Left forelimb (tissue), 1 donor: ENCODE results near the gene APBA3.
A peak's percentile ranks its signal among the peaks of the same experiment; 100 is the strongest.

Experiments
- DNase-seq: peaks from one replicate; pipeline ENCODE4 v3.0.0-alpha.2; 2018; ENCODE audit warnings: low spot score

Gene APBA3, protein sequence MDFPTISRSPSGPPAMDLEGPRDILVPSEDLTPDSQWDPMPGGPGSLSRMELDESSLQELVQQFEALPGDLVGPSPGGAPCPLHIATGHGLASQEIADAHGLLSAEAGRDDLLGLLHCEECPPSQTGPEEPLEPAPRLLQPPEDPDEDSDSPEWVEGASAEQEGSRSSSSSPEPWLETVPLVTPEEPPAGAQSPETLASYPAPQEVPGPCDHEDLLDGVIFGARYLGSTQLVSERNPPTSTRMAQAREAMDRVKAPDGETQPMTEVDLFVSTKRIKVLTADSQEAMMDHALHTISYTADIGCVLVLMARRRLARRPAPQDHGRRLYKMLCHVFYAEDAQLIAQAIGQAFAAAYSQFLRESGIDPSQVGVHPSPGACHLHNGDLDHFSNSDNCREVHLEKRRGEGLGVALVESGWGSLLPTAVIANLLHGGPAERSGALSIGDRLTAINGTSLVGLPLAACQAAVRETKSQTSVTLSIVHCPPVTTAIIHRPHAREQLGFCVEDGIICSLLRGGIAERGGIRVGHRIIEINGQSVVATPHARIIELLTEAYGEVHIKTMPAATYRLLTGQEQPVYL

DNA sequence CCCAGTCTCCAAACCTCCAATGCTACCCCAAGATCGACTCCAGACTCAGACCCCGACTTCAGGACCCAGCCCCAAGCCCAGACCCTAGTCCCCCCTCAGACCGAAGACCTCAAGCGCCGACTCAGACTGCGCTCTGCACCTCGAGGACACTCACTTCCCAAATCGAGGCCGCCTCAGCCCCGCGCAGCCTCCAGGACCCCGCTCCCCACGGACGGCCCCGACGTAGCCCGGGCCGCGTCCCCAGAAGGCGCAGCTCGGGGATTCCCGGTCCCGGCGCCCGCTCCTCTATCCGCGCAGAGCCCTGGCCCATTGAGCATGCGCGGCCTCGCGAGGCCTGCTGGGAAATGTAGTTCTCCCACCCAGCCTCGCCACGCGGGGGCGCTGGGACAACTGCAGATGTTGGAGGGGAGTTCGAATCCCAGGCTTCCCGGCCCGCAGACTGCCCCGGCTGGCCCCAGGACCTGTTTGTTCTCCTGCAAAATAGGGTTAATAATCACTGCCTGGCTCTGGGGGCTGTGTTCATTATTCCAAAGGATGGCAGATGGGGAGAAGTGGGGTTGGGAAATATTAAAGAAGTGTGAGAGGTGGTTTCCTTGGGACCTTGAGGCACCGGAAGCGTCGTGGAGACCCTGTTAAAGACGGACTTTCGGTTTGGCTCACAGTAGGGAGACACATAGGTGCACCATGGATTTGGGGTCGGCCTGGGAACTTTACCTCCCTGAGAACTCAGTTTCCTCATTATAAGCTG lies at the start of gene APBA3:
APBA3 (minus strand) TSS at position 311 of the 748 bp plus-strand sequence. CDS start 1,428 bp downstream, outside the sequence.
- DNase-seq: peak; percentile 94

DNA sequence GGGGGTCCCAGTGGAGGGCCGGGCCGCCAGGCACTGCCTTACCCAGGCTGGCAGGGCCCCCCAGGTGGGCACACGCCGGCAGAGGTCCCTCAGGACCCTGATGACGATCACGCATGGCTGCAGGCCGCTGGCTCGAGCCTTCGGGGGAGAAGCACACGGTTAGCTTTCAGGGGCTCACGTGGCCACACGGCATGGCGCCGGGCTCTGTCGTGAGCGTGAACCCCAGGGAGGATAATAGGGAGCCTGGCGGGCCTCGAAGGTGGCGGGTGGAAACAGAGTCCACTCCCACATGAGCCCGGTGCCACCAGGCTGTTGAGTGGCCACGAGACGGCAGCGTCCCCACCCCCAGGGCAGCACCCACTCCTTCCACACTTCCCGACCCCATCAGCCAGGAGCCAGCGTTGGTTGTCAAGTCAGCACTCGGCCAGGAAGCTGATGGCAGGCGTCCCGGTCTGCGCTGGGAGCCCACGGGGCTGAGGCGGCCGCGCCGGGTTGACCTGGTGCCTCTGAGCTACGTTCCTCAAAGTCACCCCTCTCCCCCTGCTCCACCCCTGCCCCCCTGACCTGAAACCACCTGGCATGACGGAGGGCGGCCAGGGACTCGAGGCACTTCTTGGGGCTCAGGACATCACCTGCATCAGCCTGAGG lies 49.3 kb upstream of the APBA3 start:
- DNase-seq: no peak

DNA sequence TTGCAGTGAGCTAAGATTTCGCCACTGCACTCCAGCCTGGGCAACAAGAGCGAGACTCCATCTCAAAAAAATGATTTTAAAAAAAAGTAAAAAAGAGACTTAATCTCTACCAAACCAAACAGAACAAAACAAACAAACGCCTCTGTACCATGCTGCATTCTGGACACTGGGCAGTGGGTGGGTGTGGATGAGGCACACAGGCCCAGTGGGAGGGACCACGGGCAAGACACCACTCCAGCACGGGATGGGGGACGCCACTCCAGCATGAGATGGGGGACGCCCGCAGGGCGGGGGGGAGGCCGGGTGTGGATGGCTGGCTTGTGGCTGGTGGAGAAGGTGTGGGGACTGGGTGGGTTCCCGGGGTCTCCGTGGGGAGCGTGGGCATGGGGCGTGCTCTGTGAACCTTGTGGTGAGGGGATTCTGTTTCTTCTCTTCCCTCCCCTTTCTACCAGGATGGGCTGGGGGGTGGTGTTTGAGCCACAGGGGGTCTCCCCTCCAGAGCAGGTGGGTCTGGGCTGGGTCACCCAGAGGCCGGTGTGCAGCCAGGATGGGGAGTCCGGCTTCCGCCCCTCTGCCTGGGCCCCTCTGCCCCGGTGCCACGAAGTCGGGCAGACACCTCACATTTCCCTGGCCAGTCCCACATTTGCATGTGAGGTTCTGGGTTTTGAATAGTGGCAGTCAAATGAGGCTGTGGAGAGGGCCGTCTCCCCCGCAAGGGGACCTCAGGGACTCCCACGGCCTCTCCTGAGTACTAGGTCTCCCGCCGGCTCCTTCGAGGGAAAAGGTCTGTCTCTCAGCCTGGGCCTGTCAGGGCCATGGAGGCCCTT lies 48.6 kb upstream of the APBA3 start:
- DNase-seq: no peak

DNA sequence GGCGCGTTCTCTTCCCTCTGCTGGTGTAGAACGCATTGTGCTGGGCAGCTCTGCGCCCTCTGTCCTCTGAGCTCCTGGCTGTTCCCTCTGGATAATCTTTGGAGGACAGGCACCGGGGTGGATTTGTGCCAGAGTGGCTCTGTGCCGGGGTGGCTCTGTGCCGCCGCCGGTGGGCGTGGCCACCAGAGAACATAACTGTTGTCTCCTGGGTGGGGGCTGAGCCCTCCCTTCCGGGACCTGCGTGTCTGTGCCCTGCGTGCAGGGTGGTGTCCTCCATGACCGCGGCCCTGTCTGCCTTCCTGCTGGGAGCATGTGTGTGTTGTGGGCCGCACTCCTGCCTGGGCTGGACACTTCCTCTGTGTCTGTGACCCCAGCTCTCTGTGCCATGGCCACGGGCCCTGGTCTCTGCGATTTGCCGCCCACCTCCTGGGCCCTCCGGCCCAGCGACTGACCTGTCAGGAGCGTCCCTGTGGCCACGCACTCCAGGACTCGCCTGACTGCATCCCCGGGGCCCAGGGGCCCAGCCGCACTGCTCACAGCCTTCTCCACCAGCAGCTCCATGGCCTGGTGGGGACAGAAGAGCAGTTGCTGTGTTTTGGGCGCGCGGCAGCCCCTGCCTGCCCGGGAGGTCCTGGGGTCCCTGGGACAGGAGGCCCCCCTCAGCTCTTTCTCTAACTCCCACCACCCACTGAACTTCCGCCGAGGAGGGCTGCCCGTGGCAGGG lies 47.1 kb upstream of the APBA3 start:
- no peak for DNase-seq

DNA sequence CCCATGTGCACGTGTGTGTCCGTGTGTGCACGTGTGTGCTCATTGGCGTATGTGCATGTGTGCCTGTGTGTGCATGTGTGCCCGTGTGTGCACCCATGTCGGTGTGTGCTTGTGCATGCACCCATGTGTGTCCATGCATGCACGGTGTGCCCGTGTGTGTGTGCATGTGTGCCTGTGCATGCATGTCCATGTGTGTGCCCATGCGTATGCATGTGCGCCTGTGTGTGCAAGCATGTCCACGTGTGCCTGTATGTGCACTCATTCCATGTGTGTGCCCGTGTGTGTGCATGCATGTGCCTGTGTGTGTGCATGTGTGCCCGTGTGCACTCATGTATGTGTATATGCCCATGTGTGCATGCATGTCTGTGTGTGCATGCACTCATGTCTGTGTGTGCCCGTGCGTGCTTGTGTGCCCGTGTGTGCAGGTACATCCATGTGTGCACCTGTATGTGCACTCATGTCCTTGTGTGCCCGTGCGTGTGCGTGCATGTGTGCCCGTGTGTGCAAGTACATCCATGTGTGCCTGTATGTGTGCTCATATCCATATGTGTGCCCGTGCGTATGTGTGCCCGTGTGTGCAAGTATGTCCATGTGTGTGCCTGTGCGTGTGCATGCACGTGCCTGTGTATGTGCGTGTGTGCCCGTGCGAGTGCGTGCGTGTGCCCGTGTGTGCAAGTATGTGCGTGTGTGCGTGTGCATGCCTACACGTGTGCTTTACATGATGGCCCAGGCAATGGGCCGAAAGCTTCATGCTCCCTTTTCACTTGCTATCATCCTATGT lies 46.3 kb upstream of the APBA3 start:
- no peak for DNase-seq

DNA sequence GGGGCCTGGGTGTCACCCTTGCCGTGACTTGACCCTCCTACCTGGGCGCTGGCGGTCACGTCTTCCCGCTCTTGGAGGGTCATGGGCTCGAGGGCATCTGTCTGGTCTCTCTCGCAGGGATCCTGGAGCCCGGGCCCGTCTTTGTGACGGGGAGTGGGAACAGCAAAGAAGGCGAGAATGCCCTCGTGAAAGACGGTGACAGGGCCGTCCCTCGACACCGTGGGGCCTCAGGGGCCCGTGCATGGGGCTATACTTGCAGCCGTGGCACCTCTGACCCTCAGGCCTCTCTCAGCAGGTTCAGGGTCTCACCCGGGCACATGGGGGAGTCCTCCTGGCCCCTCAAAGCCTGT lies 45.6 kb upstream of the APBA3 start:
- no peak for DNase-seq

DNA sequence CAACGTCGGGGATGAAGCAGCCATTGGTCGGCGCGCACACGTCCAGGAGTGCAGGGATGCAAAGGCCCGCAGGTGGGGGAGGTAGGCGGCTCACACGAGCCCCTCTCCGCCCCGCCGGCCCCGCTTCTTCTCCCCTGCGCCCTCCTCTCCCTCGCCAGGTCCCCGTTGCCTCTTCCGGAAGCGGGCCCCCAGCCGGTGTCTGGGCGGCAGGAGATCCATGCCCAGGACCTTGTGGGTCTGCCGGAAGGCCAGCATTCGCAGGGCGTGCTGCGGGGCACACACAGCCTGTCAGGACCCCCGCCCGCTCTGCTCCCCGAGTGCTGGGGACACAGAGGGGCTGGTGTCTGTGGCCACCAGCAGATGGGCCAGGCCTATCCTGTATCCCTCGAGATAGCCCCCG lies 44.4 kb upstream of the APBA3 start:
- DNase-seq: no peak

DNA sequence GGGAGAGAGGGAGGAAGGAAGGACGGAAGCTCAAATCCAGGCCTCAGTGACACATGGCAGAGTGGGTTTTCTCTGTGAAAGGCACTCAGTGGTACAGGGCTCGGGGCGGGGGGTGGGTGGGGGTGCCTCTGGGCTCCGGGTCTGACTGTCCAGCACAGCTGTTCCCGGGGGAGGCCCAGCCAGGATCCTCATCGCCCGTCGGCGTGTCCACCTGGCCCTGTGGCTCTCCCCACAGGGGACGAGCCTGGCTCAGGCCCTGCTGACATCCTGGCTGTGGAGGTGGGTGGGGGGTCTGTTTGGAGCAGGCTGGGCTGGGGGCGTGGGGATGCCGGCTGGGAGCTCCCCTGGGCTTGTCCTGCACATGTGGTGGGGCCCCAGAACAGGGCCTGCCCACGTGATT lies 42.9 kb upstream of the APBA3 start:
- no peak for DNase-seq

DNA sequence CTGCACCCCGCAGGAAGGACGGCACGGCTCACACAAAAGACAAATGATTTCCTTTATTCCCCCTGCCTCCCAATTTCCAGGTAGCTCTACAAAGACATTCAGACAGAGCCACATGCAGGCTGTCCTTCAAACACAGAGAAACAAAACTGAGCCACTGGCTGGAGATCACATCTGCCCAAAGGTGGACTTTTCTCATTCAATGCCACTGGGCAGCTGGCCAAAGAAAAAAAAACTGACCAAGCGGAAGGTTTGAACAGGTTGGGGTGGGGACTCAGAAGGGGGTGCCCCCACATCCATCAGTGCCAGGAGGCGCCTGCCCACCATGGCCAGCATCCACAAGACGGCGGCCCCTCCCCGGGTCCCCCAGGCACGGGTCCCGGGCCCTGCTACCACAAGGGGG lies 42.5 kb upstream of the APBA3 start:
- no peak for DNase-seq

DNA sequence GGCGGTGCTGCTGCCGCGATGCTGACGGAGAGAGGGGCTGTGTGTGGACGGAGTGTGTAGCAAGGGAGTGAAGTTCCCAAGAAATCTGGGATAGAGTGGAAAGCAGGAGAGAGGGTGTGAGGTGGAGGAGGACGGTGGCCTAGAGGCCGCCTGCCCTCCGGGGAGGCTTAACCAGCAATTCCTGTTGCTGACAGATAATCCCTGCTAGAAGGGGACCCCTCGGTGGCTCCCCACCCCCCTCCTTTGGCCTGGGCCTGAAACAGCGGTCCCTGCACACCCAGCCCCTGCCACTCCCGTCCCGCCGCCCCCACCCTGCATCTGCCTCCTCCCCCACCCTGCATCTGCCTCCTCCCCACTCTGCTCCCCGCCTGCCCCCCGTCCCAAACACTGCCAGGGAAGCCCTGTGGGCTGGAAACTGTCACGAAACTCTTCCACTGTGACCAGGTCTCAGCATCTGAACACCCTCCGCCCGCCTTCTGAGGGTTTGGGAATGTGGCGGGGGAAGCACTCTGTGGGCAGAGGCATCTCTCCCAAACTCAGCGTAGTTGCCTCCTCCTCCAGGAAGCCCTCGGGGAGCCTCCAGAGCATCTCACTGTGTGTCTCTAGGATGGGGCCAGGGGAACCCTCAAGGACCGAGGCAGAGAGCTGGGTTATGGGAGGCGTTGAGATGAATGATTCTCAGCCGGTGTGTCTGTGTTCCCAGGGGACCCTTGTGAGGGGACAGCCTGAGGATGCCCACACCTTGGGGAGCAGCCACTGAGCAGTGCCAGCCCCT lies 41.8 kb upstream of the APBA3 start:
- no peak for DNase-seq

DNA sequence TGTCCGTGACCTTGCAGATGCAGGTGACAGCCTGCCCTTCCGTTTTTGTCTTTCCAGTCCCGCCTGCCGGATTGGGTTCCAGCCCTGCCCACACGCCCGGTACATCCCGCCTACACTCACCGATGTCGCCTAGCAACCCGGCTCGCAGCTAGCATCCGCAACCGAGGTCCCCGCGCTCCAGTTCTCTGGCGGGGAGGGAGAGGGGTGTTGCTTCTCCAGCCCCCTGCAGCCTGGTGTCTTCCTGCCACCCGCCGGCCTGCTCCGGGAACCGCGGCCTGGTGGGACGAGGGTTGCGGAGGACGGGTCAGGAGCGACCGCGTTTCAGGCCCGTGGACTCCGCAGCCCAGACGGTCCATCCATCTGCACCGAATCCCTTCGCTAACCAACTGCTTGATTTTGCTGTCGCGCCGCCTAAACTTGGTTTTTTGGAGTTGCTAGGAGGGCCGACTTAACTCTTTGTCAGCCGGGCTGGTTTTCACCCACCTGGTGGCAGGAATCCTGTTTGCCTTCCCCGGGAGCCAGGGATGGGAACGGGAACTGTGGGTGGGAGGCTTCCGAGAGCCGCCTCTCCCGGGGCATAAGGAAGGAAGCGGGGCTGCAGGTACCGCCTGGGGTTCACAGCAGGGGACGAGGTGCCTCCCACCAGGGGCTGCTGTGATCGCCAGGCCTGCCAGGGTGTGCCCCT lies 40.1 kb upstream of the APBA3 start:
- DNase-seq: no peak

DNA sequence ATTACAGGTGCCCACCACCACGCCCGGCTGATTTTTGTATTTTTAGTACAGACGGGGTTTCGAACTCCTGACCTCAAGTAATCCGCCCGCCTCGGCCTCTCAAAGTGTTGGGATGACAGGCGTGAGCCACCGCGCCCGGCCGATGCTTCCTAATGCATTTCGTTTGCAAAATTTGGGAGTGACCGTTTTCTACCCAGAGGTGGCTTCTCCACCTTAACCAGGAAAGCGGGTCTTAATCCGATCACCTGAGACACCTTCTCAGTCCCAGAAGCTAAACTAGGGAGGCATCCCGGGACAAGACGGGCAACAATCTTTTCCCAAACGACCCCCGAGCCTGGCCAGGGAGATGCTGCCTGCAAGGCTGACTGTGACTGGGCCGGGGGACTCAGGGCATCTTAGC lies 39.5 kb upstream of the APBA3 start:
- DNase-seq: peak; percentile 55

DNA sequence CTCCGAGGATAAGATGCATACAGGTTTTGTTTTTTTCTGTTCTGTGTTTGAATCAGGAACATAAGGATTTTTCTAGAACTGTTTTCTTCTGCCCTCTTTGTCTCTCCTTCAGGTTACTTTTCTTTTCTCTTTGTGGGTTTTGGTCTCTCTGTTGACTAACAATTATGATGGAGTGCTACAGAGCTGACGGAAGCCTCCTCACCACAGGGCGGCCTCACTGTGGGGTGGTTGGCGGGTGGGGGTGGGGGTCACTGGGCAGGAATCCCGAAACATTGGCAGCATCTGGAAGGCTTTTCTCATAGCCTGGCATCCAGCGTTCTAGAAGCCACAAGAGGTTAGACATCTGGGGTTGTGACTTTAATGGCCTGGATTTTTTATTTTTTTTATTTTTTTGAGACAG lies 36.6 kb upstream of the APBA3 start:
- DNase-seq: no peak

DNA sequence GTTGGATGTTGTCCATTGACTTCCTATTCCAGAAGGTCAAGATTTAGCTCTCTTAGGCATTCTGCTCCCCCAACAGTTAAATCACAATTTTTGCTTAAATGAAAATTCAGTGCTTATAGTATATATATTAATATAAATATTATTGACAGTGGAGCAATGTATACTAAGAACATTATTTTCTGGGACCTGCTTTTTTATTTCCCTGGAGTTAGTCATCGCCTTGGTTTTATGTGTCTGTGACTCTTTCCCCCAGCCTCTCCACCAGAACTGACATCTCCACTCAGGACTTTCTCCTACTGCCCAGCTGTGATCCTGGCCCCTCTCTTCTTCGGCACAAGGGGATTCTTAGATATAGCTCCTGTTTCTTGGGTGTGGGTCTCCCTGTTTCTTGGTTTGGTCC lies 34.9 kb upstream of the APBA3 start:
- no peak for DNase-seq

DNA sequence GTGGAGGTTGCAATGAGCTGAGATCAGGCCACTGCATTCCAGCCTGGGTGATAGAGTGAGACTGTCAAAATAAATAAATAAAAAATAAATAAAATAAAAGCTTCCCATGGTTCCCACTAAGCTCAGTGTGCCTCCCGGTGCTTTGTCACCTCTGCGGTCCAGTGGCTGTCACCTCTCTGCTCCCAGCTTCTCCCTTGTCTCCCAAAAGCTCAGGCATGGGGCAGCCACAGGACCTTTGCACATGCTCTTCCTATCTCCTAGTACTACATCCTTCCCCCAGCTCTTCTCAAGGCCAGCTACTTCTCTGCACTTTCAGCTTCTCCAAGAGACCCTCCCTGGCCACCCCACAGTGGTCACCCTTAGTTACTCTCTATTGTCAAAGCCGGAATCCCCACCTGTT lies 32.3 kb upstream of the APBA3 start:
- DNase-seq: no peak

DNA sequence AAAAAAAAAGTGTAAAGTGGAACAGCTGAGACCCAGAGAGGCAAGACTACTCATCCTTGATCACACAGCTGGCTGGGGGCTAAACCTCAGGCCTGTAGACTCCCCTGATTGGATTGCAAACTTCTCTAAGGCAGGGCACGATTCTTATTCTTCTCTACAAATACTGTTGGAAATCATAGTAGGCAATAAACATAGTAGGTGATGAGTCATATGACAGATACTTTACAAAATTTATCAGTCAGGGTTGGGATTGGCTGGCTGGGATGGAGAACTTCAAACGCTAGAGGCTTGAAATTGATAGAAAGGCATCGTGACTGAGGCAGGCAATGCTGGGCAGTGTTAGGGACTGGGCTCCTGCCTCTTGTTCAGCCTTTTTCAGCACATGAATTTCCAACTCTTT lies 30.6 kb upstream of the APBA3 start:
- DNase-seq: no peak

DNA sequence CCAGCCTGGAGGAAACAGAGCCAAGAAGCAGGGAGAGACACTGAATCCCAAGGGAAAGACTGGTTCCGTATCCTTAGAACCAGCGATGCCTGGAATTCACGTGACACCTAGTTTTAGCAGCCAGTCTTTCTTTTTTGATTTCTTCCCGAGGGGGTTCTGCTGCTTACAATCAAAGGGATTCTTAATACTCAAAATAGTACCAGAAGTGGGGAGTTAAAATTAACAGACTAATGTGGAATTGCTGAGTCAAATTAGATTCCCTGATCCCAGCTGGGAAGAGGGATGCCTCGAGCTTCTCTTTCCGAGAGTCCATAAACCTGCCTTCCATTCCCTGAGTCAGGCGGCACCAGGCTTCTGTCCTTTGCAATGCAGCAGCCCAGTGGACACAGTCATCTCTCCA lies 29.4 kb upstream of the APBA3 start:
- no peak for DNase-seq

DNA sequence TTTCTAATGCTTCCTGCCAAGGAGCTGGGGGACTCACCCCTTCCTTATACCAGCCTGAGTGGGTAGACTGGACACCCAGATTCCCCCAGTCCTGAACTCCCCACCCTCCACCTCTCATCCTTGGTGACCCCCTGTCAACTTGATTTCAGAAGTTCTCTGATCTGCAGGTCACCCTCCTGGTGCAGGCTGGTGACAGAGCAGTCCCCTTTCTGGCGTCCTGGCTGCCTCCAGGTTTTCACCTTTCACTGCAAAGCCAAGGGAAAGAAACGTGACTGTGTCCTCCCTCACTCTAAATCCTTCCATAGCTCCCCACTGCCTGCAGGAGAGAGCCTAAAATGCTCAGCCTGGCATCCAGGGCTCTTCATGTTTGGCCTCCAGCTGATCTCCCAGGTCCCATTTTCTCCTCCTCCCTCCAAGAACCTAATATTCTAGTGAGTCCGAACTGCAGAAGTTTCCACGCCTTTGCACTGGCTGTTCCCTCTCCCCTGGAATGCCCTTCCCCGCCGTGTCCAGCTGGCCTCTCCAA lies 28.8 kb upstream of the APBA3 start:
- no peak for DNase-seq
